Measurements from ENCODE around the gene HCAR3. TPM values are rescaled to one million over a fixed set of nuclear protein-coding genes. Genes with fewer than 3 reads are reported as not detected.
A peak's percentile ranks its signal among the peaks of the same experiment; 100 is the strongest.
"Not testable (repeated sequence)": the region's sequence is repeated elsewhere in the genome, so short reads cannot be mapped to it uniquely, and the experiment has no call there.

HCAR3 gene
- polyA plus RNA-seq, 1 donor: 0.82 TPM

- WGBS (ENCODE audit: insufficient coverage, low lambda C conversion rate): 0% methylated on average over 2 of the region's 11 CpGs
- DNase-seq: peak; percentile 77 to 90
- Histone ChIP-seq H3K27me3 (ENCODE audit: control insufficient read depth, insufficient read depth, low read length) (no peaks in the 10 kb centered on the region), H3K36me3 (ENCODE audit: control insufficient read depth, insufficient read depth, low read length) (no peaks in the 10 kb centered on the region), H3K4me1 (ENCODE audit: control insufficient read depth, insufficient read depth, low read length) (peaks cover 23% of the 10 kb centered on the region), H3K4me3 (ENCODE audit: low read length) (no peak overlapping the region), H3K9me3 (ENCODE audit: control insufficient read depth, low read depth, low read length) (no peaks in the 10 kb centered on the region), H3K27ac (ENCODE audit: low read length) (peak overlapping the region; percentile 77)
Observed at GRCh38 chr12:122721057-122721545, 4.5 kb upstream of the HCAR3 start.

GRCh38 chr12:122715211-122715610, 1.4 kb downstream of the HCAR3 start:
- not testable (repeated sequence) for H3K4me3 ChIP-seq (ENCODE audit: low read length); H3K4me1 ChIP-seq (ENCODE audit: control insufficient read depth, insufficient read depth, low read length); H3K36me3 ChIP-seq (ENCODE audit: control insufficient read depth, insufficient read depth, low read length); DNase-seq; H3K27me3 ChIP-seq (ENCODE audit: control insufficient read depth, insufficient read depth, low read length); H3K27ac ChIP-seq (ENCODE audit: low read length); H3K9me3 ChIP-seq (ENCODE audit: control insufficient read depth, low read depth, low read length)
- WGBS (ENCODE audit: insufficient coverage, low lambda C conversion rate): no CpG with 5 or more reads among the region's 6 CpGs

GRCh38 chr12:122713491-122714188, 3.0 kb downstream of the HCAR3 start:
- H3K27me3 ChIP-seq (ENCODE audit: control insufficient read depth, insufficient read depth, low read length); H3K36me3 ChIP-seq (ENCODE audit: control insufficient read depth, insufficient read depth, low read length); H3K9me3 ChIP-seq (ENCODE audit: control insufficient read depth, low read depth, low read length); DNase-seq; H3K4me3 ChIP-seq (ENCODE audit: low read length); H3K4me1 ChIP-seq (ENCODE audit: control insufficient read depth, insufficient read depth, low read length); H3K27ac ChIP-seq (ENCODE audit: low read length): not testable (repeated sequence)
- WGBS (ENCODE audit: insufficient coverage, low lambda C conversion rate): no CpG with 5 or more reads among the region's 10 CpGs

GRCh38 chr12:122711266-122711665, 5.3 kb downstream of the HCAR3 start:
- not testable (repeated sequence) for H3K4me3 ChIP-seq (ENCODE audit: low read length); H3K9me3 ChIP-seq (ENCODE audit: control insufficient read depth, low read depth, low read length); H3K36me3 ChIP-seq (ENCODE audit: control insufficient read depth, insufficient read depth, low read length); H3K27ac ChIP-seq (ENCODE audit: low read length); H3K4me1 ChIP-seq (ENCODE audit: control insufficient read depth, insufficient read depth, low read length); DNase-seq; H3K27me3 ChIP-seq (ENCODE audit: control insufficient read depth, insufficient read depth, low read length)
- 100% methylated on average over 1 of the region's 1 CpG for WGBS (ENCODE audit: insufficient coverage, low lambda C conversion rate)

GRCh38 chr12:122710341-122710740, 6.3 kb downstream of the HCAR3 start:
- H3K27ac ChIP-seq (ENCODE audit: low read length); H3K36me3 ChIP-seq (ENCODE audit: control insufficient read depth, insufficient read depth, low read length): not testable (repeated sequence)
- no CpG with 5 or more reads among the region's 2 CpGs for WGBS (ENCODE audit: insufficient coverage, low lambda C conversion rate)

GRCh38 chr12:122709287-122709686, 7.3 kb downstream of the HCAR3 start:
- not testable (repeated sequence) for H3K4me1 ChIP-seq (ENCODE audit: control insufficient read depth, insufficient read depth, low read length); H3K27me3 ChIP-seq (ENCODE audit: control insufficient read depth, insufficient read depth, low read length); H3K36me3 ChIP-seq (ENCODE audit: control insufficient read depth, insufficient read depth, low read length); H3K4me3 ChIP-seq (ENCODE audit: low read length); H3K9me3 ChIP-seq (ENCODE audit: control insufficient read depth, low read depth, low read length); DNase-seq; H3K27ac ChIP-seq (ENCODE audit: low read length)
- no CpG with 5 or more reads among the region's 3 CpGs for WGBS (ENCODE audit: insufficient coverage, low lambda C conversion rate)

More at GRCh38 chr12:122710341-122710740, 6.3 kb downstream of the HCAR3 start:
- H3K9me3 ChIP-seq (ENCODE audit: control insufficient read depth, low read depth, low read length); H3K4me1 ChIP-seq (ENCODE audit: control insufficient read depth, insufficient read depth, low read length); H3K4me3 ChIP-seq (ENCODE audit: low read length); DNase-seq; H3K27me3 ChIP-seq (ENCODE audit: control insufficient read depth, insufficient read depth, low read length): not testable (repeated sequence)

GRCh38 chr12:122703841-122704240, 12.8 kb downstream of the HCAR3 start:
- not testable (repeated sequence) for H3K4me3 ChIP-seq (ENCODE audit: low read length); H3K27ac ChIP-seq (ENCODE audit: low read length); H3K4me1 ChIP-seq (ENCODE audit: control insufficient read depth, insufficient read depth, low read length); H3K9me3 ChIP-seq (ENCODE audit: control insufficient read depth, low read depth, low read length); H3K36me3 ChIP-seq (ENCODE audit: control insufficient read depth, insufficient read depth, low read length); DNase-seq; H3K27me3 ChIP-seq (ENCODE audit: control insufficient read depth, insufficient read depth, low read length)
- WGBS (ENCODE audit: insufficient coverage, low lambda C conversion rate): no CpG with 5 or more reads among the region's 3 CpGs

- not testable (repeated sequence) for H3K36me3 ChIP-seq (ENCODE audit: control insufficient read depth, insufficient read depth, low read length); H3K27ac ChIP-seq (ENCODE audit: low read length); DNase-seq; H3K4me1 ChIP-seq (ENCODE audit: control insufficient read depth, insufficient read depth, low read length); H3K27me3 ChIP-seq (ENCODE audit: control insufficient read depth, insufficient read depth, low read length); H3K9me3 ChIP-seq (ENCODE audit: control insufficient read depth, low read depth, low read length); H3K4me3 ChIP-seq (ENCODE audit: low read length)
- WGBS (ENCODE audit: insufficient coverage, low lambda C conversion rate): 83% methylated on average over 1 of the region's 22 CpGs
Observed at GRCh38 chr12:122702890-122703611, 13.6 kb downstream of the HCAR3 start, which contains the start of gene HCAR2. Gene HCAR2 (minus strand): TSS chr12:122703357. CDS start chr12:122703283, 74 bp downstream.

- not testable (repeated sequence) for H3K36me3 ChIP-seq (ENCODE audit: control insufficient read depth, insufficient read depth, low read length); H3K27me3 ChIP-seq (ENCODE audit: control insufficient read depth, insufficient read depth, low read length); H3K27ac ChIP-seq (ENCODE audit: low read length); DNase-seq; H3K4me3 ChIP-seq (ENCODE audit: low read length); H3K4me1 ChIP-seq (ENCODE audit: control insufficient read depth, insufficient read depth, low read length); H3K9me3 ChIP-seq (ENCODE audit: control insufficient read depth, low read depth, low read length)
- WGBS (ENCODE audit: insufficient coverage, low lambda C conversion rate): no CpG with 5 or more reads among the region's 4 CpGs
Observed at GRCh38 chr12:122701481-122701880, 15.1 kb downstream of the HCAR3 start.

GRCh38 chr12:122700038-122700710, 16.4 kb downstream of the HCAR3 start:
- WGBS (ENCODE audit: insufficient coverage, low lambda C conversion rate): no CpG with 5 or more reads among the region's 9 CpGs
- H3K27ac ChIP-seq (ENCODE audit: low read length); DNase-seq; H3K36me3 ChIP-seq (ENCODE audit: control insufficient read depth, insufficient read depth, low read length); H3K4me1 ChIP-seq (ENCODE audit: control insufficient read depth, insufficient read depth, low read length); H3K9me3 ChIP-seq (ENCODE audit: control insufficient read depth, low read depth, low read length); H3K27me3 ChIP-seq (ENCODE audit: control insufficient read depth, insufficient read depth, low read length); H3K4me3 ChIP-seq (ENCODE audit: low read length): not testable (repeated sequence)
